GM18526 (cell line): Measurements from ENCODE around the gene NR5A1.

Source experiments
- POLR2A ChIP-seq: IDR thresholded peaks from 3 replicates; pipeline ENCODE4 v1.6.1; 2011; ENCODE audit not compliant: insufficient read length; ENCODE audit errors: extremely low read depth

NR5A1 gene

DNA sequence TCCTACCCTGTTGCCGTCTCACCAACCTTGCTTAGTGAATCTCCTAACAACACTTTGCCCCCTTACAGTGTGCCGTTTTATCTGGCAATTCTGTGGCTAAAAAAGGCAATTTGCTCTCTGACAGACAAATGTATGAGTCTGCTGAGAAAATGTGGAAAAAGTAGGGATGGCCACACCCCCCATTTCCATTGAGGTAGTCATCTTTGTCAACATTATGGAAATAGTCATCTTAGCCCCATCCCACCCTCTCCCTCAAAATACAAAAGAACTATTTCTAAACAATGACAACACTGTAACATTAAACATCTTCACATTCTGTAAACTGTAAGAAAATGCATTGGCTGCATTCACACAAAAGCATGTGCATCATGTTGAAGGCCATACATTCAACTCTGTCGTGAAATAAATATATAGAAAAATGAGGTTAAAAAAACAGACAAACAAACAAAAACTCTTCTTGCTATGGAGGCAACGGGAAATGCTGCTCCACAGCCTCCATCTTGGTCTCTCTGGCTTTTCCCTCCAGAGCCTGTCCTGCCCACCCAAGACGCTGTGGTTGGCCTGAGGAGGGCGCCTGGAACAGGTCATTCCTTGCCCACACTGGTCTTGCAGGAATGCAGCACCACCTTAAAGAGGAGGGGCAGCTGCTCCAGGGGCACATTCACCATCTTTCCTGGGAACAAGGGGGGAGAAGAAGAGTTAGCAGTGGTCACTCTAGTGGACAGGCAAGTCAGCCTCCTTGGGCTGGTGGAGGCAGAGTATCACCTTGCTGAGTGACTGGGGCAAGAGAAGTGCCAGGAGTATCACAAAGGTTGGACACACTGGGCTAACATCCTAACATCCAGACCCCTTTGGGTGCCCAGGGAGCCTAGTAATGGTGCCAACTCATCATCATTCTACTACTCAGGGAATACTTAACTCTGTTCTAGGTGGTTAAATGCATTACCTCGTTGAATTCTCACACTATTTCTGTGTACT lies 15.2 kb upstream of the NR5A1 start:
- no peak for TF ChIP-seq POLR2A

- TF ChIP-seq POLR2A = no peak
Measured at GRCh38 chr9:124521142-124521541, 13.9 kb upstream of the NR5A1 start.

DNA sequence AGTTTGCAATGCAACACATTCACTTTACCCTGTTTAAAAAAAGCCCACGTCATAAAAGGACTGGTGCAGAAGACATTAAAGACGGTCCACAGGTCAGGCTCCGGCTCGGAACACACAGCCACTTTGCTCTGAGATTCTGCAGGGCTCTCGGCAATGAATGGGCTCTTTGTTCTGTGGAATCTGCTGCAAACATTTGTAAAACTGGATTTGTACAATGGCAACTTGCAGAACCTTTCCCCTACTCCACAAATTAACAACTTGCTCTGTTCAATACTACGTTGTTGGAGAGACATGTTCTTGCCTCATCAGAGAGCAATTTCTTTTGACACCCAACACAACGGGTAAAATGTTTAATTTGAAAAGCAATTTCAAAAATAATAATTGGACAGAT lies 13.0 kb upstream of the NR5A1 start:
- no peak for TF ChIP-seq POLR2A

DNA sequence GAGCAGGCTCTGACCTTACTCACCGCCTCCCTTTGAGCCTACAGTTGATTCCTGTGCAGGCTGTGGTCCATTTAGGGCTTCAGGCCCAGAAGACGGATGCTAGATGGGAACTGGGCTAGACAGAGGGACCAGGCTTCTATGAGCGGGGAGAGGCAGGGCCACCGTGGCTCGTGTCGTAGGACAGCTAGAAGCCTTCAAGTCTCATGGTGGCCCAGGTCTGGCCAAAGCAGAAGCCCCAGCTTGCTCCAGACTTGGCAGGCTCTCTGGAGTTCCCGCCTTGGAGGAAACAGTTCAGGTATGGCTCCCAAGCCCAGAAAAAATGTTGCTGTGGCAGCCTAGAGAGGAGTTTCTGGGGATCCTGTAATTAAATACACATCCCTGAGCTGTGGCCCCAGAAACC lies 10.9 kb upstream of the NR5A1 start:
- TF ChIP-seq POLR2A = no peak

DNA sequence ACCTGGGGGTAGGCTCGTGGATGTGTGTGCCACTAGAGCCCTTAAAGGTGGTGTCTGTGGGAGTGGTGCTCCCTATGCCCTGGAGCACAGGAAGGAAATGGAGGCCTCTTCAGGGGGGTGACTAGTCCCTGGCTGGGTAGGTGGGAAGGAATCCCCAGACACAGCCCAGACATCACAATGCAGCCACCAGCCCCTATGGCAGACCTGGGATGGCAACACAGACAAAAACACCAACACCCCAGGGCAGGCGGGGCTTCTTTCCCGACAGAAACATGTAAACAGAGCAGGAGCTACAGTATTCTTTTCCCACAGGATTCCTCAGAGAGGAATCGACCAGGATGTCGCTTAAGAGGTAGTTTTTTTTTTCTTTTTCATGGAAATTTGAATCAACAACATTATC lies 10.4 kb upstream of the NR5A1 start:
- TF ChIP-seq POLR2A = no peak

DNA sequence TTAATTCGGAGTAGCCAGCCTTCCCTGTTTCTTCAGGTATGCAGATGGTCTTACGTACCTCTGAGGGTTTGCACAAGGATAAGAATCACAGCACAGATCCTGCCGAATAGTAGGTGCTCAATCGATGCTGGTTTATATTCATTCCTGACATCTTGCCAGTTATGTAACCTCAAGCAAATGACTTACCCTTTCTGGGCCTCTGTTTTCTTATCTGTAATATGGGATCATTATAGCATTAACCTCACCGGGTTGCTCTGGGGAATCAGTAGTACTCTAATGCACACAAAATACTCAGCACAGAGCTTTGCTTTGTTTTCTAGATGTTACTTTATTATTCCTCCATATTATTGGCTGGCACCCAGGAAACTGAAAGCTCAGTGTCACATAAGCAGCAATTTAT lies 7.7 kb upstream of the NR5A1 start:
- no peak for TF ChIP-seq POLR2A

- no peak for TF ChIP-seq POLR2A
Measured at GRCh38 chr9:124514125-124514524, 6.9 kb upstream of the NR5A1 start.

GRCh38 chr9:124513376-124513994 lies 6.3 kb upstream of the NR5A1 start:
- TF ChIP-seq POLR2A = no peak

DNA sequence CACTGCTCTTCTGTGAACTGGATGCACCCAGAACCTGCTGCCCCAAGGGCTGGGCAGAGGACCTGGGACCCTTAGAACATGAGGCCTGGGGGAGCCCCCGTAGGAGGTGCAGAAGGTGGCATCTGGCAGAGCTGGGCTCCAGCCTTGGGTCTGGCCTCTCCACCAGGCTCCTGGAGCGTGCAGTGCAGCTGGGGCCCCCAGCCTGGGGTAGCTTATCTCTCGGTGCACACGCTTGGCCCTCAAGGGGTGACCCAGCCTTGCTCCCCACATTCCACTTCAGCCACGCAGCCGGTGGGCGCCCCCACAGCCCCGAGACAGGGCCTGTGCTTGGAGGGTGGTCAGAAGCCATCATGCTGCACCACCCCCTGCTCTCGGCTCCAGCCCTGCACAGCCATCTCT lies 5.6 kb upstream of the NR5A1 start:
- no peak for TF ChIP-seq POLR2A

- no peak for TF ChIP-seq POLR2A
Measured at GRCh38 chr9:124511891-124512805, 4.9 kb upstream of the NR5A1 start.

DNA sequence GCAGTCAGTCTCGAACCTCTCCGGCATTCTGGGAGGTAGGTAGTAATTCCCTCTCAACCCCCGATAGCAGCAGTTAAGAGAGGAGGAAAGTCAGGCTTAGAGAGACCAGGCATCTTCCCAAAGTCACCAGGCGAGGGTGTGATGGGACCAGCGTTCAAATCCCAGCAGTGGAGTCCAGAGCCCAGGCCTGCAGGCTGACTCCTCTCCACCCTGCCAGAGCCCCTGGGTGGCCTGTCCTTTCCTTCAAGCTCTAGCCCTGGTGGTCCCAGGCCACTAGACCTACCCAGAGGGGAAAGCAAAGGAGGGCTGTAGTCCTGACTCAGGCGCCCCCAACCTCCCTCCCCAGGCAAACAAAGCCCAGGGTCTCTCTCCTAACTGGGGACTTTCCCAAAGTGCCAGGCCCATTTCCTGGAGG lies 4.2 kb upstream of the NR5A1 start:
- no peak for TF ChIP-seq POLR2A

DNA sequence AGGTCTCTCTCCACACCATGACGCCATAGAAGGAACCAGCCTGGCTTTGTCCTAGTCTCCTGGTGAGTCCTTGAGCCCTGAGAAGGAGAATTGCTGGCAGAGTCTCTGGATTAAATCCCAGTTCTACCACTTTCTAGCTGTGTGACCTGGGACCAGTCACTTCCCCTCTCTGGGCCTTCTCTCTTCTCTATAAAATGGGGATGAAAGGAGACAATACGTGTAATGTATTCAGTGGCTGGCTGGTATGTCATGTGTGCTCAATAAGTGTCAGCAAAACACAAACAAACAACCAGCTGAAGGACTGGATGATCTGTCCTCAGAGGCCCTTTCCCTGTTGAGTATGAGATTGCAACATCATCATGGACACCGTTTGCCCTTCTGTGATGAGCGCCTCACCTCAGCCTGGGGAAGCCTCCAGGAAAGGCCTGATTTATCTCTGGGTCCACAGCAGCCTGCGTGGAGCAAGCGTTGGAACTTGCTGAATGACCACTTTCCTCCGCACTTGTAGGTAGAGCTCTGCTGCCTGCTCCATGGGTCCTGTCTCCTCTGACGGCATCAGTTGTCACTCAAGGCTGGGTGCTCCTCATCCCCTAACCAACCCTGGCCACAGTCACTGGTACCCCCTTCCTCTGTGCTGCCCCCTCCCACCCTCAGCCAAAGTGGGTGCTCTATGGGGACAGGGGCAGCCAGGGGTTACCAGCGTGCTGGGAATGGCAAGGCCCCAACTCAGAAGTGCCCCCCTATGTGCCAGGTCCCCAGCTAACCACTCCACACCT lies 3.6 kb upstream of the NR5A1 start:
- TF ChIP-seq POLR2A = no peak

- TF ChIP-seq POLR2A = no peak
Measured at GRCh38 chr9:124507880-124508423, 753 bp upstream of the NR5A1 start.

- TF ChIP-seq POLR2A = no peak
Measured at GRCh38 chr9:124506433-124506832, 766 bp downstream of the NR5A1 start.

GRCh38 chr9:124505901-124506346 lies 1.3 kb downstream of the NR5A1 start:
- no peak for TF ChIP-seq POLR2A
